Trophoblast cell (in vitro differentiated cells and primary cell): ENCODE measurements around the gene YWHAQ.
A peak's percentile ranks its signal among the peaks of the same experiment; 100 is the strongest.

Source experiments
- DNase-seq, 2 donors: peaks; one replicate each; pipeline ENCODE4 v3.0.0-alpha.2; 2016
- H2AFZ ChIP-seq: 2 replicates; pipeline ENCODE4 v1.6.1; 2013; ENCODE audit warnings: low read length, moderate library complexity, mild to moderate bottlenecking; ENCODE audit not compliant: insufficient read depth, poor library complexity
- H2AK5ac ChIP-seq: 2 replicates; pipeline ENCODE4 v1.6.1; 2013; ENCODE audit warnings: mild to moderate bottlenecking, low read length
- H2BK120ac ChIP-seq: 2 replicates; pipeline ENCODE4 v1.6.1; 2013; ENCODE audit warnings: low read length, mild to moderate bottlenecking, moderate library complexity; ENCODE audit not compliant: insufficient read depth, poor library complexity
- H2BK12ac ChIP-seq: 2 replicates; pipeline ENCODE4 v1.6.1; 2013; ENCODE audit warnings: mild to moderate bottlenecking, low read length, moderate library complexity
- H2BK5ac ChIP-seq: 2 replicates; pipeline ENCODE4 v1.6.1; 2013; ENCODE audit warnings: low read length, low read depth, moderate library complexity, mild to moderate bottlenecking; ENCODE audit not compliant: poor library complexity
- H3K14ac ChIP-seq: 2 replicates; pipeline ENCODE4 v1.6.1; 2013; ENCODE audit warnings: mild to moderate bottlenecking, low read length
- H3K18ac ChIP-seq: 2 replicates; pipeline ENCODE4 v1.6.1; 2013; ENCODE audit warnings: mild to moderate bottlenecking, low read length
- H3K23ac ChIP-seq: 2 replicates; pipeline ENCODE4 v1.6.1; 2013; ENCODE audit warnings: low read length
- H3K27ac ChIP-seq: 2 replicates; pipeline ENCODE4 v1.5.1; 2013; ENCODE audit warnings: low read depth, mild to moderate bottlenecking, inconsistent platforms, low read length, moderate library complexity
- H3K27me3 ChIP-seq: 2 replicates; pipeline ENCODE4 v1.6.1; 2013; ENCODE audit warnings: inconsistent platforms, mild to moderate bottlenecking, low read length, moderate library complexity; ENCODE audit not compliant: insufficient read depth
- H3K36me3 ChIP-seq, 2 experiments: 1 replicate in 1 of 2; 2 replicates in 1 of 2; pipeline ENCODE4 v1.6.1; 2013; ENCODE audit warnings: low read length in 2 of 2, mild to moderate bottlenecking in 2 of 2, moderate library complexity in 1 of 2; ENCODE audit not compliant: insufficient read depth in 2 of 2, control insufficient read depth in 1 of 2
- H3K4ac ChIP-seq: 2 replicates; pipeline ENCODE4 v1.6.1; 2013; ENCODE audit warnings: low read depth, mild to moderate bottlenecking, low read length, moderate library complexity
- H3K4me1 ChIP-seq, 2 experiments: 1 replicate in 1 of 2; 2 replicates in 1 of 2; pipeline ENCODE4 v1.6.1; 2013; ENCODE audit warnings: low read length in 2 of 2, mild to moderate bottlenecking in 2 of 2, moderate library complexity in 1 of 2; ENCODE audit not compliant: insufficient read depth in 2 of 2, control insufficient read depth in 1 of 2
- H3K4me2 ChIP-seq: 2 replicates; pipeline ENCODE4 v1.6.1; 2013; ENCODE audit warnings: inconsistent platforms, mild to moderate bottlenecking, low read length, moderate library complexity
- H3K4me3 ChIP-seq: 2 replicates; pipeline ENCODE4 v1.5.1; 2013; ENCODE audit warnings: mild to moderate bottlenecking, low read depth, low read length, inconsistent platforms
- H3K79me1 ChIP-seq: one replicate; pipeline ENCODE4 v1.6.1; 2013; ENCODE audit warnings: low read length
- H3K79me2 ChIP-seq: 2 replicates; pipeline ENCODE4 v1.6.1; 2013; ENCODE audit warnings: low read length, mild to moderate bottlenecking; ENCODE audit not compliant: control insufficient read depth, insufficient read depth, poor library complexity
- H3K9ac ChIP-seq: 2 replicates; pipeline ENCODE4 v1.6.1; 2013; ENCODE audit warnings: mild to moderate bottlenecking, low read length
- H3K9me3 ChIP-seq: 2 replicates; pipeline ENCODE4 v1.6.1; 2013; ENCODE audit warnings: low read depth, mild to moderate bottlenecking, control low read depth, inconsistent platforms, low read length; ENCODE audit not compliant: insufficient read depth
- H4K12ac ChIP-seq: 2 replicates; pipeline ENCODE4 v1.6.1; 2013; ENCODE audit warnings: low read depth, mild to moderate bottlenecking, low read length, moderate library complexity
- H4K8ac ChIP-seq: 2 replicates; pipeline ENCODE4 v1.6.1; 2013; ENCODE audit warnings: low read depth, mild to moderate bottlenecking, low read length, moderate library complexity
- H4K91ac ChIP-seq: one replicate; pipeline ENCODE4 v1.6.1; 2013; ENCODE audit warnings: low read depth, mild to moderate bottlenecking, low read length, moderate library complexity
- WGBS: extraction: QIAGEN DNeasy Blood & Tissue Kit; methylation state at CpG from one replicate; pipeline ENCODE4 v1.1.7; 2013; ENCODE audit warnings: missing lambda C conversion rate; ENCODE audit not compliant: insufficient read length, insufficient coverage; ENCODE audit errors: extremely low coverage; 5-methylcytosine and 5-hydroxymethylcytosine counted together

YWHAQ gene

DNA sequence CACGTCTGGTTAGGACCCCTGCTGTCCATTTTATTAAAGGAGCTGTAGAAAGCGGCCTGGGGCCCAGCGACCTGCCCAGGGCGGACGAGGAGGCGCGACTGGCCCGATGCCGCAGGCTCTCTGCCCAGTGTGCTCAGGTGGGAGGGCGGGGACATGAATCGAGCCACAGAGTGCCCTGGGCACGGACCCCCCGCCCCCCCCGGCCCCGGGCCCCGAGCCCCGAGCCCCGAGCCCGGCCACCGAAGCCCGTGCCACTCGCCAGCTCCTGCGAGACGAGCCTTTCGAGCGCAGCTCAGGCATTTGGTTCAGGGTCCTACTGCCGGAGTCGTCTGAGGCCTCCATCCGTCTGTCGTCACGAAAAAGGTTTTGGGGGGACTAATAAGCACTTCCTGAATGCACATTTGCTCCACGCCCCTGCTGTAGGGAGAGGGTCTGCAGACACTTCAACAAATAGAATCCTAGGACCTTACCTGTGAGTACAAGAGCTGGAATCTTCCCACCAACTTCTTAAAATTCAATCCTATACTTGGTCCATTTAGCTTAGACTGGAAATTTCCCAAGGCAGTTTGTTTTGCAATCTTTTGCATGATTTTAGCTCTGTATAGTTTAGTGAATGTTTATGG lies 74.6 kb downstream of the YWHAQ start:
- WGBS: no CpG with 5 or more reads among the region's 32 CpGs
- H3K4me3 ChIP-seq: peak overlapping the region; percentile 71
- H3K36me3 ChIP-seq: peaks cover 0 to 3% of the 10 kb centered on the region in 2 experiments
- H2BK120ac ChIP-seq: peak overlapping the region; percentile 95
- peak overlapping the region; percentile 97 for H3K14ac ChIP-seq
- H3K4ac ChIP-seq: peak overlapping the region; percentile 90
- peak overlapping the region; percentile 95 for H2AFZ ChIP-seq
- H3K4me2 ChIP-seq: peak overlapping the region; percentile 66
- H4K91ac ChIP-seq: peak overlapping the region; percentile 92
- no peak overlapping the region for H3K23ac ChIP-seq
- DNase-seq: peak; percentile 18 to 50
- peaks cover 3 to 5% of the 10 kb centered on the region in 2 experiments for H3K4me1 ChIP-seq
- H2BK12ac ChIP-seq: no peak overlapping the region
- peak overlapping the region; percentile 91 for H3K18ac ChIP-seq
- peak overlapping the region; percentile 90 for H2BK5ac ChIP-seq
- no peaks in the 10 kb centered on the region for H3K9me3 ChIP-seq
- H3K9ac ChIP-seq: peak overlapping the region; percentile 86
- peak overlapping the region; percentile 95 for H4K8ac ChIP-seq
- peak overlapping the region; percentile 85 for H2AK5ac ChIP-seq
- peak overlapping the region; percentile 95 for H4K12ac ChIP-seq
- H3K27me3 ChIP-seq: no peaks in the 10 kb centered on the region
- H3K27ac ChIP-seq: peak overlapping the region; percentile 94
- H3K79me1 ChIP-seq: peaks cover 13% of the 10 kb centered on the region
- H3K79me2 ChIP-seq: peaks cover 11% of the 10 kb centered on the region

DNA sequence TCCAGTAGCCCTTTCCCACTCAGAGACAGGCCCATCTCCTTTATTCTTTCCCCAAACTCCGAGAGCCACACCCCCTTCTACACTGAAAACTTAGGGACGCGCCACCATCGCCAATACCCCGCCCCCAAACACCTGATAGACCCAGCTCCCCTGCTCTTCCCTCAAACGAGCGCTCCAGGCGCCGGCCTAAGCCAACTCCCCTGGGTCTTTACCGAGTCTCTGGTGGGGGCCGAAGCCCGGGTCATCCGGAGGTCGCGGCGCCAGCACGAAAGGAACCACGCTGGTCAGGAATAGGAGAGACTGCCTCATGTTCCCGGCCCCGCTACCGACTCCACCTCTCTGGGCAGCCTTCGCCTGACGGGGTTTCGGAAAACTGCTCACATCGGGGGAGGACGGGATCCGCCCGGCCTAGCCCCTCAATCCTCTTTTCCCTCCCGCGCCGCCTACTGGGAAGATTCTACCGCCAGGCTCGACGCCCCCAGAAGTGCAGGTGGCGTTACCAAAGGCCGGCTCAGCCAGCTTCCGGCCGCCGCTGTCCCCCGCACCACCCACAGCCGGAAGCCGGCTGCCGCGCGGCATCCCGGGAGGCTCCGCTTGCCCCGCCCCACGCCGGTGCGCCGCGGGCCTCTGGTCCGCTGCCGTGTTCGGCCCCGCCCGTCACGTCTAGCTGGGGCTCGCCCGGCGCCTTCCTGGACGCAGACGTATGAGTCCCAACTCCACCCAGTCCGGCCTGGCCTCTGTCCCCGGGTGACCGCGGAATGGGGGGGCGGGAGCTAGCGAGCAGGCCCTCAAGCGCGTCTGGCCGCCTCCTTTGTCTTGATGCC lies 75.3 kb downstream of the YWHAQ start, which contains the start of gene ADAM17:
ADAM17 (minus strand) TSS at position 534 of the 824 bp plus-strand sequence; CDS start at position 309, 225 bp downstream.
- H2BK5ac ChIP-seq: peak within 1 kb of the TSS; percentile 90
- H3K79me2 ChIP-seq: peaks cover 13% of the 10 kb centered on the region
- H3K9me3 ChIP-seq: no peaks in the 10 kb centered on the region
- peak within 1 kb of the TSS; percentile 95 for H4K8ac ChIP-seq
- H2AK5ac ChIP-seq: peak within 1 kb of the TSS; percentile 85
- peak; percentile 97 for DNase-seq
- WGBS: no CpG with 5 or more reads among the region's 73 CpGs
- H2BK12ac ChIP-seq: no peak within 1 kb of the TSS
- H4K91ac ChIP-seq: peak within 1 kb of the TSS; percentile 92
- peak within 1 kb of the TSS; percentile 94 for H3K27ac ChIP-seq
- H3K18ac ChIP-seq: peak within 1 kb of the TSS; percentile 91
- no peak within 1 kb of the TSS for H3K23ac ChIP-seq
- H3K14ac ChIP-seq: peak within 1 kb of the TSS; percentile 97
- peaks cover 13% of the 10 kb centered on the region for H3K79me1 ChIP-seq
- no peaks in the 10 kb centered on the region for H3K27me3 ChIP-seq
- peak within 1 kb of the TSS; percentile 95 for H3K4me2 ChIP-seq
- H2AFZ ChIP-seq: peak within 1 kb of the TSS; percentile 95
- peaks cover 0 to 3% of the 10 kb centered on the region in 2 experiments for H3K36me3 ChIP-seq
- H3K4me1 ChIP-seq: peaks cover 3 to 5% of the 10 kb centered on the region in 2 experiments
- peak within 1 kb of the TSS; percentile 88 for H3K9ac ChIP-seq
- peak within 1 kb of the TSS; percentile 90 for H3K4ac ChIP-seq
- H2BK120ac ChIP-seq: peak within 1 kb of the TSS; percentile 95
- H4K12ac ChIP-seq: peak within 1 kb of the TSS; percentile 95
- peak within 1 kb of the TSS; percentile 89 for H3K4me3 ChIP-seq

GRCh38 chr2:9554921-9555296 lies 75.9 kb downstream of the YWHAQ start:
- peak overlapping the region; percentile 88 for H3K27ac ChIP-seq
- no peak overlapping the region for H2BK120ac ChIP-seq
- H3K9me3 ChIP-seq: no peaks in the 10 kb centered on the region
- H3K27me3 ChIP-seq: no peaks in the 10 kb centered on the region
- H3K4me1 ChIP-seq: peaks cover 3 to 5% of the 10 kb centered on the region in 2 experiments
- peak overlapping the region; percentile 68 for H4K91ac ChIP-seq
- peak overlapping the region; percentile 88 for H3K9ac ChIP-seq
- peak overlapping the region; percentile 51 for H3K18ac ChIP-seq
- H3K23ac ChIP-seq: no peak overlapping the region
- peak overlapping the region; percentile 68 for H2AFZ ChIP-seq
- peak overlapping the region; percentile 73 for H4K12ac ChIP-seq
- peaks cover 0 to 3% of the 10 kb centered on the region in 2 experiments for H3K36me3 ChIP-seq
- H3K14ac ChIP-seq: peak overlapping the region; percentile 58
- peak overlapping the region; percentile 28 for H2BK5ac ChIP-seq
- peak overlapping the region; percentile 69 for H4K8ac ChIP-seq
- DNase-seq: peak; percentile 45 to 70
- H2BK12ac ChIP-seq: no peak overlapping the region
- peak overlapping the region; percentile 27 for H2AK5ac ChIP-seq
- peaks cover 13% of the 10 kb centered on the region for H3K79me1 ChIP-seq
- WGBS: no CpG with 5 or more reads among the region's 9 CpGs
- peak overlapping the region; percentile 73 for H3K4ac ChIP-seq
- peak overlapping the region; percentile 95 for H3K4me2 ChIP-seq
- peaks cover 18% of the 10 kb centered on the region for H3K79me2 ChIP-seq
- H3K4me3 ChIP-seq: peak overlapping the region; percentile 89

GRCh38 chr2:9552219-9553178 lies 78.3 kb downstream of the YWHAQ start:
- H3K27ac ChIP-seq: no peak overlapping the region
- H2AFZ ChIP-seq: no peak overlapping the region
- no peak overlapping the region for H3K9ac ChIP-seq
- no peak overlapping the region for H3K4me2 ChIP-seq
- H3K4ac ChIP-seq: no peak overlapping the region
- no peak overlapping the region for H3K23ac ChIP-seq
- peaks cover 13% of the 10 kb centered on the region for H3K79me1 ChIP-seq
- H2BK120ac ChIP-seq: no peak overlapping the region
- no peaks in the 10 kb centered on the region for H3K9me3 ChIP-seq
- no peak overlapping the region for H3K18ac ChIP-seq
- H2BK12ac ChIP-seq: no peak overlapping the region
- H3K4me1 ChIP-seq: no peaks in the 10 kb centered on the region
- H4K91ac ChIP-seq: no peak overlapping the region
- H3K14ac ChIP-seq: no peak overlapping the region
- H4K12ac ChIP-seq: no peak overlapping the region
- no peak overlapping the region for H4K8ac ChIP-seq
- no peaks in the 10 kb centered on the region for H3K27me3 ChIP-seq
- H2BK5ac ChIP-seq: no peak overlapping the region
- no peaks in the 10 kb centered on the region for H3K36me3 ChIP-seq
- H3K4me3 ChIP-seq: no peak overlapping the region
- H2AK5ac ChIP-seq: no peak overlapping the region
- peaks cover 23% of the 10 kb centered on the region for H3K79me2 ChIP-seq
- no CpG with 5 or more reads among the region's 2 CpGs for WGBS
- peak in 1 of 2 donors; percentile 82 for DNase-seq
